Measurements from ENCODE around the gene ATXN1. TPM values are rescaled to one million over a fixed set of nuclear protein-coding genes. Genes with fewer than 3 reads are reported as not detected.

The ATXN1 gene
- polyA plus RNA-seq, 1 of the 3 experiments (the other 2 are of a cell fraction): 7.9 TPM

GRCh38 chr6:16777794-16778193 lies 16.5 kb upstream of the ATXN1 start:
- Histone ChIP-seq H3F3A (replicated peaks; ENCODE audit: insufficient read depth) (no peaks in the 10 kb centered on the region), H3K27me3 (ENCODE audit: insufficient read depth) (no peaks in the 10 kb centered on the region), H3K27ac (ENCODE audit: low read depth in 2 of 2, low read length in 1 of 2) (no peak overlapping the region), H4K20me1 (ENCODE audit: insufficient read depth) (no peaks in the 10 kb centered on the region), H3K9me2 (no peaks in the 10 kb centered on the region), H3K79me2 (ENCODE audit: insufficient read depth) (no peaks in the 10 kb centered on the region), H3K4me3 (ENCODE audit: low read depth in 2 of 2, low read length in 1 of 2) (no peak overlapping the region), H3K36me3 (replicated peaks in 1 of 2; ENCODE audit: control insufficient read depth in 1 of 2, insufficient read depth in 2 of 2, low read length in 1 of 2) (no peaks in the 10 kb centered on the region), H3K4me2 (no peak overlapping the region), H3K9me3 (no peaks in the 10 kb centered on the region), H3K9ac (no peak overlapping the region), H2AFZ (ENCODE audit: low read depth) (no peak overlapping the region), H3K4me1 (ENCODE audit: control insufficient read depth in 1 of 2, insufficient read depth in 2 of 2, low read depth in 1 of 2, low read length in 1 of 2) (peaks cover 0 to 16% of the 10 kb centered on the region in 2 experiments)
- TF ChIP-seq ELF1 (IDR thresholded peaks at IDR 0.05): no peak
- TF ChIP-seq NFIC (IDR thresholded peaks at IDR 0.05; ENCODE audit: borderline replicate concordance): no peak
- no peak for TF ChIP-seq EZH2phosphoT487 (IDR thresholded peaks at IDR 0.05; ENCODE audit: borderline replicate concordance, low read depth)
- TF ChIP-seq PBX3 (IDR thresholded peaks at IDR 0.05): no peak
- no peak for DNase-seq
- ChIA-PET CTCF (interaction anchor here (1.2 kb wide), 1 partner anchor 14 kb away, joined by 4 read pairs; no protein-coding TSS in a partner anchor), POLR2A (no interaction called here)
- WGBS (ENCODE audit: low lambda C conversion rate): 86% methylated on average over 5 of the region's 5 CpGs

- ChIA-PET POLR2A (no interaction called here), CTCF (interaction anchor here (1.0 to 6.5 kb wide), 4 partner anchors 9 to 459 kb away, joined by 3 to 49 read pairs (median 4); partner anchors contain the start of gene ATXN1)
- 75% methylated on average over 4 of the region's 4 CpGs for WGBS (ENCODE audit: low lambda C conversion rate)
- Histone ChIP-seq H3K4me2 (no peak overlapping the region), H3K4me3 (ENCODE audit: low read depth in 2 of 2, low read length in 1 of 2) (no peak overlapping the region), H3K9me3 (no peaks in the 10 kb centered on the region), H3K79me2 (ENCODE audit: insufficient read depth) (no peaks in the 10 kb centered on the region), H3K27me3 (ENCODE audit: insufficient read depth) (no peaks in the 10 kb centered on the region), H3K36me3 (replicated peaks in 1 of 2; ENCODE audit: control insufficient read depth in 1 of 2, insufficient read depth in 2 of 2, low read length in 1 of 2) (no peaks in the 10 kb centered on the region), H3K27ac (ENCODE audit: low read depth in 2 of 2, low read length in 1 of 2) (no peak overlapping the region), H3K9ac (no peak overlapping the region), H3K9me2 (no peaks in the 10 kb centered on the region), H4K20me1 (ENCODE audit: insufficient read depth) (no peaks in the 10 kb centered on the region), H3K4me1 (ENCODE audit: control insufficient read depth in 1 of 2, insufficient read depth in 2 of 2, low read depth in 1 of 2, low read length in 1 of 2) (peaks cover 0 to 16% of the 10 kb centered on the region in 2 experiments; a peak in 3 of 4 replicates), H3F3A (replicated peaks; ENCODE audit: insufficient read depth) (no peaks in the 10 kb centered on the region), H2AFZ (ENCODE audit: low read depth) (peak overlapping the region; percentile 13; the same call in 1 of the 2 replicates)
- DNase-seq: no peak
- TF ChIP-seq IRF3 (IDR thresholded peaks at IDR 0.05; ENCODE audit: low read depth, low read length): no peak
- TF ChIP-seq PBX3 (IDR thresholded peaks at IDR 0.05): peak; percentile 59
- peak; percentile 35; the same call in 1 of the 2 replicates for TF ChIP-seq CTCF (IDR thresholded peaks at IDR 0.05)
Observed at GRCh38 chr6:16776394-16777017, 15.2 kb upstream of the ATXN1 start.

Measured in SK-N-SH (cell line).